ENCODE measurements around the gene DEFB128. TPM values are rescaled to one million over a fixed set of nuclear protein-coding genes. Genes with fewer than 3 reads are reported as not detected.

DEFB128 gene
- not detected for total RNA-seq
- not detected for polyA plus RNA-seq (2013, experiment 1 of 2)
- not detected for polyA plus RNA-seq (2013, experiment 2 of 2)
- long read RNA-seq, experiment 1 = 0 reads
- long read RNA-seq, experiment 2 = 0 reads
- long read RNA-seq, experiment 3 = 0 reads
- long read RNA-seq, experiment 4 = 0 reads

- Histone ChIP-seq H3K27ac (ENCODE audit: low read depth, low read length) (no peak within 1 kb of the TSS), H3K36me3 (ENCODE audit: control insufficient read depth, insufficient read depth, low read length) (no peaks in the 10 kb centered on the region), H3K27me3 (ENCODE audit: control insufficient read depth, insufficient read depth, low read length, poor library complexity, severe bottlenecking) (no peaks in the 10 kb centered on the region), H3K9me3 (ENCODE audit: control insufficient read depth, low read length) (peaks cover 12% of the 10 kb centered on the region), H3K4me3 (ENCODE audit: low read length) (no peak within 1 kb of the TSS), H3K9ac (ENCODE audit: extremely low read depth, low read length, poor library complexity, severe bottlenecking) (no peak within 1 kb of the TSS), H3K4me1 (ENCODE audit: control insufficient read depth, insufficient read depth, low read length) (no peaks in the 10 kb centered on the region)
- no peaks in the 10 kb centered on the region for H3K27me3 Mint-ChIP-seq (ENCODE audit: insufficient read depth)
- no peaks in the 10 kb centered on the region for H3K4me1 Mint-ChIP-seq
- H3K36me3 Mint-ChIP-seq (ENCODE audit: low read depth) = peaks cover 8% of the 10 kb centered on the region
- TF ChIP-seq, protein P1, sequence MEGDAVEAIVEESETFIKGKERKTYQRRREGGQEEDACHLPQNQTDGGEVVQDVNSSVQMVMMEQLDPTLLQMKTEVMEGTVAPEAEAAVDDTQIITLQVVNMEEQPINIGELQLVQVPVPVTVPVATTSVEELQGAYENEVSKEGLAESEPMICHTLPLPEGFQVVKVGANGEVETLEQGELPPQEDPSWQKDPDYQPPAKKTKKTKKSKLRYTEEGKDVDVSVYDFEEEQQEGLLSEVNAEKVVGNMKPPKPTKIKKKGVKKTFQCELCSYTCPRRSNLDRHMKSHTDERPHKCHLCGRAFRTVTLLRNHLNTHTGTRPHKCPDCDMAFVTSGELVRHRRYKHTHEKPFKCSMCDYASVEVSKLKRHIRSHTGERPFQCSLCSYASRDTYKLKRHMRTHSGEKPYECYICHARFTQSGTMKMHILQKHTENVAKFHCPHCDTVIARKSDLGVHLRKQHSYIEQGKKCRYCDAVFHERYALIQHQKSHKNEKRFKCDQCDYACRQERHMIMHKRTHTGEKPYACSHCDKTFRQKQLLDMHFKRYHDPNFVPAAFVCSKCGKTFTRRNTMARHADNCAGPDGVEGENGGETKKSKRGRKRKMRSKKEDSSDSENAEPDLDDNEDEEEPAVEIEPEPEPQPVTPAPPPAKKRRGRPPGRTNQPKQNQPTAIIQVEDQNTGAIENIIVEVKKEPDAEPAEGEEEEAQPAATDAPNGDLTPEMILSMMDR (conservative IDR thresholded peaks at IDR 0.05) = no peak
- H3K9me3 Mint-ChIP-seq = peaks cover 24% of the 10 kb centered on the region
- DNase-seq = no peak
- WGBS, 2 experiments (ENCODE audit: insufficient coverage in 1 of 2, insufficient read length in 1 of 2) = 60 to 73% methylated on average over 1 to 7 of the region's 7 CpGs
- no peak within 1 kb of the TSS for H3K4me3 Mint-ChIP-seq
- H3K27ac Mint-ChIP-seq = no peak within 1 kb of the TSS
These were observed at the start of gene DEFB128 for GRCh38 chr20:189611-190010. DEFB128 (minus strand) TSS chr20:189711; CDS start chr20:189623, 88 bp downstream.

DNA sequence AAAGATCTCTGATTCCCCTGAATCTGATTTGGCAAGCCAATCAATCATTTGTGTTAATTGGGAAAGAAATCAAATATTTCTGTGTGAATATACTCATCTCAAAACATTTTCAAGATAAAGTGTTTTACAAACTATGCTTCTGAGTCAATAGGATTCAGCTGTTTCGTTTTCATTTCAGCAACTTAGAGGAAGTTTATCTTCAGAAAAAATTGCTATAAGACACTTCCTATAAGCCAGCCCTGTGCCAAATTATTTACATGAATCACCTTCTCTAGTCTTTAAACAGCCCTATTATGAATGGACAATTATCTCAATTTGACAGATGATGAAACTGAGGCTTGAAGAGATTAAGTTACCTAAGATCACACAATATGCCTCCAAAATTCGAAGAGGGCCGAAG, 48.4 kb upstream of the DEFB128 start:
- H3K4me3 ChIP-seq (ENCODE audit: low read length) = no peak overlapping the region
- Mint-ChIP-seq H3K4me3 (no peak overlapping the region), H3K36me3 (ENCODE audit: low read depth) (no peaks in the 10 kb centered on the region), H3K27ac (no peak overlapping the region), H3K9me3 (no peaks in the 10 kb centered on the region), H3K4me1 (no peaks in the 10 kb centered on the region), H3K27me3 (ENCODE audit: insufficient read depth) (peaks cover 67% of the 10 kb centered on the region)
- H3K27ac ChIP-seq (ENCODE audit: low read depth, low read length) = no peak overlapping the region
- TF ChIP-seq, protein P1 (conservative IDR thresholded peaks at IDR 0.05) = no peak
- no peaks in the 10 kb centered on the region for H3K4me1 ChIP-seq (ENCODE audit: control insufficient read depth, insufficient read depth, low read length)
- peaks cover 12% of the 10 kb centered on the region for H3K27me3 ChIP-seq (ENCODE audit: control insufficient read depth, insufficient read depth, low read length, poor library complexity, severe bottlenecking)
- no peak for DNase-seq
- 84 to 86% methylated on average over 3 of the region's 3 CpGs for WGBS, 2 experiments (ENCODE audit: insufficient coverage in 1 of 2, insufficient read length in 1 of 2)
- no peak overlapping the region for H3K9ac ChIP-seq (ENCODE audit: extremely low read depth, low read length, poor library complexity, severe bottlenecking)
- no peaks in the 10 kb centered on the region for H3K36me3 ChIP-seq (ENCODE audit: control insufficient read depth, insufficient read depth, low read length)
- no peaks in the 10 kb centered on the region for H3K9me3 ChIP-seq (ENCODE audit: control insufficient read depth, low read length)

DNA sequence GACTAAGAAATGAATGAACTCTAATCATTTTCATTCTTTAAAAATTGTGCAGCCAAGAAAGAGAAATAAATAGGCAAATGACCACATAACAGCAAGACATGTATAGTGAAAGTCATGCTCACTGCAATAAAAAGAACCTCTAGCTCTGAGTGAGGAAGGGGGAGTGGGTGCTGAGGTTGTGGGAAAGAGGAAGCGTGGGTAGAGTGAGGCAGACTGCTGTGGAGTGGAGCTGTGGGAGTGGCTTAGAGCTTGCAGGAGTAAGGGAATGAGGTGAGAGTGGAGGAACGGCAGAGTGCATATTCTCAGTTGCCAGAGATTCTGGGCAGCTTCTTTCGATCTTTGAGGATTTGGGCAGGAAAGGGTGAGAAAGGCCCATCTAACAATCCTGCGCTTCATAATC, 48.0 kb upstream of the DEFB128 start:
- H3K27me3 ChIP-seq (ENCODE audit: control insufficient read depth, insufficient read depth, low read length, poor library complexity, severe bottlenecking) = peaks cover 8% of the 10 kb centered on the region
- no peak for DNase-seq
- no peak overlapping the region for H3K9ac ChIP-seq (ENCODE audit: extremely low read depth, low read length, poor library complexity, severe bottlenecking)
- TF ChIP-seq, protein P1 (conservative IDR thresholded peaks at IDR 0.05) = no peak
- H3K27ac Mint-ChIP-seq = no peak overlapping the region
- peaks cover 67% of the 10 kb centered on the region for H3K27me3 Mint-ChIP-seq (ENCODE audit: insufficient read depth)
- no peaks in the 10 kb centered on the region for H3K4me1 Mint-ChIP-seq
- H3K36me3 Mint-ChIP-seq (ENCODE audit: low read depth) = no peaks in the 10 kb centered on the region
- H3K4me3 Mint-ChIP-seq = no peak overlapping the region
- no peaks in the 10 kb centered on the region for H3K9me3 ChIP-seq (ENCODE audit: control insufficient read depth, low read length)
- no peaks in the 10 kb centered on the region for H3K36me3 ChIP-seq (ENCODE audit: control insufficient read depth, insufficient read depth, low read length)
- no peaks in the 10 kb centered on the region for H3K9me3 Mint-ChIP-seq
- H3K27ac ChIP-seq (ENCODE audit: low read depth, low read length) = no peak overlapping the region
- no peak overlapping the region for H3K4me3 ChIP-seq (ENCODE audit: low read length)
- H3K4me1 ChIP-seq (ENCODE audit: control insufficient read depth, insufficient read depth, low read length) = no peaks in the 10 kb centered on the region
- 60 to 93% methylated on average over 3 to 4 of the region's 4 CpGs for WGBS, 2 experiments (ENCODE audit: insufficient coverage in 1 of 2, insufficient read length in 1 of 2)
